Thoracic aorta (tissue), 2 donors: ENCODE measurements around the gene PSPH. TPM values are rescaled to one million over a fixed set of nuclear protein-coding genes. Genes with fewer than 3 reads are reported as not detected.
"Not testable (repeated sequence)": the region's sequence is repeated elsewhere in the genome, so short reads cannot be mapped to it uniquely, and the experiment has no call there.

ENCODE experiments used
- ATAC-seq: fragments of 150-250 bp; one replicate; pipeline ENCODE4 v1.8.0; 2017; ENCODE audit warnings: low read depth; ENCODE audit not compliant: insufficient number of reproducible peaks, low FRiP score
- DNase-seq: peaks from one replicate; pipeline ENCODE4 v3.0.0-alpha.2; 2020; ENCODE audit warnings: low spot score
- H3K27ac ChIP-seq, 2 donors: fragments of 200-600 bp; sonication (generic); 1 replicate in 1 of 2; 2 replicates in 1 of 2; pipeline ENCODE4 v1.5.1; 2016; ENCODE audit warnings: mild to moderate bottlenecking in 2 of 2, moderate library complexity in 2 of 2
- H3K27me3 ChIP-seq: fragments of 200-600 bp; sonication (generic); replicated peaks from 2 replicates; pipeline ENCODE4 v1.6.0; 2016; ENCODE audit warnings: mild to moderate bottlenecking; ENCODE audit not compliant: insufficient read depth
- H3K36me3 ChIP-seq: fragments of 200-600 bp; sonication (generic); one replicate; pipeline ENCODE4 v1.5.1; 2016
- H3K4me1 ChIP-seq, 2 donors: fragments of 200-600 bp; sonication (generic); 1 replicate in 1 of 2; 2 replicates in 1 of 2; pipeline versions ENCODE4 v1.5.1 to v1.6.0; 2016; ENCODE audit warnings: low read depth in 2 of 2, mild to moderate bottlenecking in 1 of 2; ENCODE audit not compliant: control insufficient read depth in 1 of 2
- H3K4me3 ChIP-seq: fragments of 200-600 bp; sonication (generic); 2 replicates; pipeline ENCODE4 v1.5.1; 2016; ENCODE audit warnings: mild to moderate bottlenecking
- H3K9me3 ChIP-seq: fragments of 200-600 bp; sonication (generic); 2 replicates; pipeline ENCODE4 v1.5.1; 2016
- total RNA-seq, 2 donors: library from RNA; depleted of rRNA; stranded (reverse); fragments of >200 nt; gene quantifications; one replicate each; pipeline versions ENCODE4 v1.1.0 to v1.2.3, GENCODE V29; 2016
- TF ChIP-seq, protein P1 (sequence below): fragments of 200-600 bp; sonication (generic); IDR thresholded peaks from one replicate; pipeline ENCODE4 v1.5.1; 2019; ENCODE audit warnings: antibody characterized with exemption

The PSPH gene
- total RNA-seq, 2 donors from 2014 or later = 5.1 to 5.8 TPM

DNA sequence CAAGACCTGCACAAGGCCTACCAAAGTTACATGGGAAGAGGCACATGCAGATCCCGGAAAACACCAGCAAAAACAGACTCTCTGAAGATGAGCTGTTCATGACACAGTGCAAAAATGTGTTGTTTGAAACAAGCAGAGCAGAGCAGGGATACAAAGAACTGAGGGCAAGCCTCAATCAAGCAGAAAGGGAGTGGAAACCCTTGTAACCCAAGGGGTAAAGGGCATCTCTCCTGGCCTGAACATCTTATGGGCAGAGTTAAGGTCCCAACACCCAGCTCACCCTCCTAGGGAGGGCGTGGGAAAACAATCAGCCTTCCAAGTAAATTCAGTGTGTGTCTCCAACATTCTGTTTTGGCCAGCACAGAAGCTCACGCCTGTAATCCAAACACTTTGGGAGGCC is 10.5 kb downstream of the PSPH start:
- TF ChIP-seq, protein P1, sequence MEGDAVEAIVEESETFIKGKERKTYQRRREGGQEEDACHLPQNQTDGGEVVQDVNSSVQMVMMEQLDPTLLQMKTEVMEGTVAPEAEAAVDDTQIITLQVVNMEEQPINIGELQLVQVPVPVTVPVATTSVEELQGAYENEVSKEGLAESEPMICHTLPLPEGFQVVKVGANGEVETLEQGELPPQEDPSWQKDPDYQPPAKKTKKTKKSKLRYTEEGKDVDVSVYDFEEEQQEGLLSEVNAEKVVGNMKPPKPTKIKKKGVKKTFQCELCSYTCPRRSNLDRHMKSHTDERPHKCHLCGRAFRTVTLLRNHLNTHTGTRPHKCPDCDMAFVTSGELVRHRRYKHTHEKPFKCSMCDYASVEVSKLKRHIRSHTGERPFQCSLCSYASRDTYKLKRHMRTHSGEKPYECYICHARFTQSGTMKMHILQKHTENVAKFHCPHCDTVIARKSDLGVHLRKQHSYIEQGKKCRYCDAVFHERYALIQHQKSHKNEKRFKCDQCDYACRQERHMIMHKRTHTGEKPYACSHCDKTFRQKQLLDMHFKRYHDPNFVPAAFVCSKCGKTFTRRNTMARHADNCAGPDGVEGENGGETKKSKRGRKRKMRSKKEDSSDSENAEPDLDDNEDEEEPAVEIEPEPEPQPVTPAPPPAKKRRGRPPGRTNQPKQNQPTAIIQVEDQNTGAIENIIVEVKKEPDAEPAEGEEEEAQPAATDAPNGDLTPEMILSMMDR = no peak
- H3K27me3 ChIP-seq = no peaks in the 10 kb centered on the region
- H3K4me1 ChIP-seq = no peaks in the 10 kb centered on the region
- ATAC-seq = no peak
- H3K9me3 ChIP-seq = no peaks in the 10 kb centered on the region
- peaks cover 4% of the 10 kb centered on the region for H3K36me3 ChIP-seq
- no peak for DNase-seq
- no peak overlapping the region for H3K27ac ChIP-seq
- H3K4me3 ChIP-seq = no peak overlapping the region

DNA sequence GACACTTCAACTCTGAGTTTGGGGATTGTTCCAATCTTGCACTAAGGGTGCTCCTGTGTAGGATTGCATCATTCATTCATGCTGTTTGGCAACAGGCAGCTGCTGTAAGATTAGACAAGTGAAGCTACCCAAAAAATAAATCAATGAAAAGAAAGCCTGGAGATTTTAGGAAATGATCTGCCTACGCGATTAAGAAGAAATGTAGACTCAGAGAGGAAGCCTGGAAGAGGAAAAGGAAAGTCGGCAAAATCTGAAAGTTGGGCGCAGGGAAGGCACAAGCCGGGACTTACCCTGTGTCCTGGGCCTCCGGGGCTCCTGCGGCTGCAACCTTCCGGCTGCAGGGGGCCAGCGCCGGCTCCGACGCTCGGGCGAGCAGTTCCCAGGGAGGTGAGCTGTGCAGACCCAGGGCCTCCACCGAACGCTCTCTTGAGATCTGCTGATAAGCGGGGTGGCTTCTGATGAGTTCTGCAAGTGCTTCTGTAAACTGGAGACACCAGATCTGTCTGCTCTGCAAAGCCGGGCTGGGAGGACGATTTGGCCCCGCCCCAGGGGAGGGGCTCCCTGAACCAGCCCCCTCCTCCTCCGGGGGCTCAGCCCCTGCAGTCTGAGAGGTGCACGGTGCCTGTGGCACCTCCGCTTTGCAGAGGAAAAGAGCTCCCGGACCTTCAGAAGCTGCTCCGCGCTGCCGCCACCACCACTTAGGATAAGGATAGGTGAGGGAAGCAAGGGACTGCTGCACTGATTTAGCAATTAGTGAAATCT is 17.4 kb downstream of the PSPH start:
- TF ChIP-seq, protein P1 = peak; percentile 34
- Histone ChIP-seq H3K27ac (no peak overlapping the region), H3K36me3 (no peaks in the 10 kb centered on the region), H3K9me3 (no peaks in the 10 kb centered on the region), H3K27me3 (no peaks in the 10 kb centered on the region), H3K4me1 (no peaks in the 10 kb centered on the region), H3K4me3 (peak overlapping the region; percentile 89)
- ATAC-seq = no peak
- DNase-seq = no peak

DNA sequence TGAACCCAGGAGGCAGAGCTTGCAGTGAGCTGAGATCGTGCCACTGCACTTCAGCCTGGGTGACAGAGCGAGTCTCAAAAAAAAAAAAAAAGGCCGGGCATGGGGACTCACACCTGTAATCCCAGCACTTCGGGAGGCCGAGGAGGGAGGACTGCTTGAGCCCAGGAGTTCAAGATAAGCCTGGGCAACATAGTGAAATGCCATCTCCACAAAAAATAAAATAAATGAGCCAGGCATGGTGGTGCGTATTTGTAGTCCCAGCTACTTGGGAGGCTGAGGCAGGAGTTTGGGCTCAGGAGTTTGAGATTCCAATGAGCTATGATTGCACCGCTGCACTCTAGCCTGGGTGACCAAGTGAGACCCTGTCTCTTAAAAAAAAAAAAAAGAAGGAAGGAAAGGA is 18.7 kb downstream of the PSPH start:
- not testable (repeated sequence) for H3K4me3 ChIP-seq, ATAC-seq, H3K9me3 ChIP-seq, H3K27me3 ChIP-seq, H3K4me1 ChIP-seq, DNase-seq, H3K27ac ChIP-seq, H3K36me3 ChIP-seq

DNA sequence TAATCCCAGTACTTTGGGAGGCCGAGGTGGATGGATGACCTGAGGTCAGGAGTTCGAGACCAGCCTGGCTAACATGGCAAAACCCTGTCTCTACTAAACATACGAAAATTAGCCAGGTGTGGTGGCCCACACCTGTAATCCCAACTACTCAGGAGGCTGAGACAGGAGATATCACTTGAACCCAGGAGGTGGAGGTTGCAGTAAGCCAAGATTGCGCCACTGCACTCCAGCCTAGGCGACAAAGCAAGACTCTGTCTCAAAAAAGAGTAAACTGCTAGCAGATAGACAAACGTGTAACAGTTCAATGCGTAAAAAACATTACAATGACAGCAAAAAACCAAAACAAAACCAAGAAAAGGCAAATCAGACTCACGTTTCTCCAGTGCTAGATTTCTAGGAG is 19.7 kb downstream of the PSPH start:
- DNase-seq, ATAC-seq: not testable (repeated sequence)

DNA sequence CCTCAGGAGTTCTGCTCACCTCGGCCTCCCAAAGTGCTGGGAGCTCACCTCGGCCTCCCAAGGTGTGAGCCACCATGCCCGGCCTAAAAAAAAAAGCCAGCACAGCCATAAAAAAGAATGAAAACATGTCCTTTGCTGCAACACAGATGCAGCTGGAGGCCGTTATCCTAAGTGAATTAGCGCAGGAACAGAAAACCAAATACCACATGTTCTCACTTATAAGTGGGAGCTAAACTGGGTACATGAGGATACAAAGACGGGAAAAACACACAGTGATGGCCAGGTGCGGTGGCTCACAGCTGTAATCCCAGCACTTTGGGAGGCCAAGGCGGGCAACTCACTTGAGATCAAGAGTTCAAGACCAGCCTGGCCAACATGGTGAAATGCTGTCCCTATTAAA is 20.9 kb downstream of the PSPH start:
- H3K9me3 ChIP-seq = no peaks in the 10 kb centered on the region
- no peak overlapping the region for H3K4me3 ChIP-seq
- no peaks in the 10 kb centered on the region for H3K36me3 ChIP-seq
- no peak overlapping the region for H3K27ac ChIP-seq
- ATAC-seq = no peak
- H3K27me3 ChIP-seq = no peaks in the 10 kb centered on the region
- DNase-seq = no peak
- TF ChIP-seq, protein P1 = no peak
- H3K4me1 ChIP-seq = no peaks in the 10 kb centered on the region

More for the DNA sequence above, 19.7 kb downstream of the PSPH start:
- not testable (repeated sequence) for H3K36me3 ChIP-seq, H3K27me3 ChIP-seq, H3K9me3 ChIP-seq, H3K4me3 ChIP-seq, H3K4me1 ChIP-seq, H3K27ac ChIP-seq

DNA sequence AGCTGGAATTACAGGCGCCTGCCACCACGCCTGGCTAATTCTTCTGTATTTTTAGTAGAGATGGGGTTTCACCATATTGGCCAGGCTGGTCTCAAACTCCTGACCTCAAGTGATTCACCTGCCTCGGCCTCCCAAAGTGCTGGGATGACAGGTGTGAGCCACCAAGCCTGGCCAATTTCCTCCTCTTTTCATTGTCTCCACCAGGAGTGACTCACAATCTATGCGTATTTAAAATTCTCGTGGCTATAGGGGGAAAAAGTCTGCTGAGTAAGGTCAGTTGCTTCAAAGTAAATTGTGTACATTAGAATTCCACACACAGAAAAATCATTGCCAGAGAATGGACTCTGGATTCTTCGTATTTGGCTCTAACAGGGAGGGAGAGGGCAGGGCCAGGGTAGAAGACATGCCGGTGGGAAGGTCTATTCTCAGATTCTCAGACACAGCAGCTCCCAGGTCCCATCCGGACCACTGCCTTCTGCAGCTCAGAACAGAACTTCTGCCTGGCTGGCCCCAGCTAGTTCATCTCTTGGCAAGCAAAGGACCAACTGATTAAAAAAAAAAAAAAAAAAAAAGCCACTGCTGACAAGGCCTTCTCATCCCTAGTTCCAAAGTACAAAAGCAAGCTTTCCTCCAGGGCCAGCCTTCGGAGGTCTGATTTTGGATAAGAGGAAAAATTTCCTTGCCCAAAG is 22.2 kb downstream of the PSPH start:
- ATAC-seq = no peak
- no peaks in the 10 kb centered on the region for H3K4me1 ChIP-seq
- H3K9me3 ChIP-seq = no peaks in the 10 kb centered on the region
- no peak overlapping the region for H3K27ac ChIP-seq
- TF ChIP-seq, protein P1 = no peak
- no peaks in the 10 kb centered on the region for H3K36me3 ChIP-seq
- no peaks in the 10 kb centered on the region for H3K27me3 ChIP-seq
- H3K4me3 ChIP-seq = no peak overlapping the region
- no peak for DNase-seq
